Measurements from ENCODE around the gene OSBPL9. TPM values are rescaled to one million over a fixed set of nuclear protein-coding genes. Genes with fewer than 3 reads are reported as not detected.

OSBPL9 gene
- total and polyA plus RNA-seq, 5 donors = 46.1 to 68.8 (median 61.3) TPM

DNA sequence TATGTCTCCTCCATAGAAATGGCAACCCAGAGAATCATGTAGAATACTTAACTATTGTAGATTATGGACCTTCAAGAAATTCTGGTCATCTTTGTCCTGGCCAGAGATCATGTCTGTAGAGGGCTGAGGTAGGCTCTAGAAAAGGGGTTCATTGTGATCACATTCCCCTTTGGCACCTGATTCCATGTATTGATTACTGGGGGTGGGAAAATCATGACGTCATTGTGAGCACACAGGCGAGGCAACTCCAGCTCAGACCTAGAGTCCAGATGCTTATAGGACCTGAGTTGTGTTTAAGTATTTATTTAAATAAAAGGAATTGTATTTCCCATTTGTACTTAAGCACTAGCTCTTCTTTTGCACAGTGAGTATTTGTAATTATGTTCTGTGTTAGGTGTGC is 93.1 kb downstream of the OSBPL9 start:
- DNase-seq (no peak), ATAC-seq (no peak)
- no peaks in the 10 kb centered on the region for H3K9me3 ChIP-seq (ENCODE audit: control insufficient read depth, low read length)
- no peaks in the 10 kb centered on the region for H3K27me3 ChIP-seq (ENCODE audit: control insufficient read depth, insufficient read depth)
- H3K27ac ChIP-seq (ENCODE audit: low read length) = no peak overlapping the region
- no peak overlapping the region for H3K4me3 ChIP-seq (ENCODE audit: low read length)
- 91% methylated on average over 2 of the region's 2 CpGs for WGBS
- intact Hi-C loops (cut with DNase I) = no loop called here
- H3K4me1 ChIP-seq (ENCODE audit: control insufficient read depth, insufficient read depth, low read length) = peaks cover 6% of the 10 kb centered on the region

DNA sequence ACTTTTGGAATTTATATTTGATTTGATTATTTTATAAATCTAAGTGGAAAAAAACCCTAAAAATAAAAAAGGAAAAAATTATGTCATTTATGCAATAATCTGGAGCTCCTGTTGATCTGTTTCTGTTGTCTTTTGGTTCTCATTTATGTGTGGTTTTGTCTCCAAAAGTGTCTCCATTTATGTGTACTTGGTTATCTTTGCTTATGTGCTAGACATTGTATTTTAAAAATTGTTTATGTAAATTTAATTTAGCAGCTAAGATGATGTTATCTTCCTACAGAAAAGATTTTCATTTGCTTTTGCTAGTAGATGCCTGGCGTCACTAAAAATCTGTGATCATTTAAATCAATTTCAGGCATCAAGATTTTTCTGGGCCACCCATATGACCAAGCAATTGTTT is 95.7 kb downstream of the OSBPL9 start:
- Histone ChIP-seq H3K27ac (ENCODE audit: low read length) (no peak overlapping the region), H3K4me3 (ENCODE audit: low read length) (no peak overlapping the region), H3K4me1 (ENCODE audit: control insufficient read depth, insufficient read depth, low read length) (peaks cover 3% of the 10 kb centered on the region), H3K27me3 (ENCODE audit: control insufficient read depth, insufficient read depth) (no peaks in the 10 kb centered on the region), H3K9me3 (ENCODE audit: control insufficient read depth, low read length) (no peaks in the 10 kb centered on the region)
- DNase-seq (no peak), ATAC-seq (no peak)
- intact Hi-C loops (cut with DNase I) = no loop called here
- 99% methylated on average over 1 of the region's 1 CpG for WGBS

DNA sequence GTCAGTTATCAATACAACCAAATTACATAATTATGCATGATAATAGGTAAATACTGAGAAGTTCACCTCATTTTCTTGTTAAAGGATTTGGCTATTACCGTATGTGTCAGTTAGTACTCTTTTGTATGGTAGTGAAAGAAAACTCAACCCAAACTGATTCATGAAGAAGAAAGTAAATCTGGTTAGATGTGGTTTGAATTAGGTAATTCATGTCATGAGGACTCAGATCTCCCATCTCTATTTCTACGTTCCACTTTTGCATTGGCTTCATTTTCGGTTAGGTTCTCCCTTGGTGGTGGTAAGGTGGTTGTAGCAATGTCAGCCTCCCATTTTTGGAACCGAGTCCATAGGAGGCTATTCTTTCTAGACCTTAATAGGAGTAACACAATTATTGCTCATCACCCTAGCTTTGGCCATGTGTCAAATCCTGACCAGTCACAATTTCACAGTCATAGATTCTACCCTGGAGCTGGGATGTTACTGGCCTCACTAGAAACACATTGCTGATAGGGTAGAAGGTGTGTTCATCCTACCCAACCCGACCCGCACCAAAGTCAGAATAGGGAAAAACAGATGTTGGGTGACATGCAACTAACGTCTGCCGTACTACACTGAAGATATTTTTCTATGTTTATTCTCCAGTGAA is 97.6 kb downstream of the OSBPL9 start:
- ATAC-seq (no peak), DNase-seq (no peak)
- no peaks in the 10 kb centered on the region for H3K9me3 ChIP-seq (ENCODE audit: control insufficient read depth, low read length)
- H3K27ac ChIP-seq (ENCODE audit: low read length) = no peak overlapping the region
- 94% methylated on average over 8 of the region's 8 CpGs for WGBS
- no peaks in the 10 kb centered on the region for H3K4me1 ChIP-seq (ENCODE audit: control insufficient read depth, insufficient read depth, low read length)
- no peak overlapping the region for H3K4me3 ChIP-seq (ENCODE audit: low read length)
- intact Hi-C loops (cut with DNase I) = no loop called here
- no peaks in the 10 kb centered on the region for H3K27me3 ChIP-seq (ENCODE audit: control insufficient read depth, insufficient read depth)

DNA sequence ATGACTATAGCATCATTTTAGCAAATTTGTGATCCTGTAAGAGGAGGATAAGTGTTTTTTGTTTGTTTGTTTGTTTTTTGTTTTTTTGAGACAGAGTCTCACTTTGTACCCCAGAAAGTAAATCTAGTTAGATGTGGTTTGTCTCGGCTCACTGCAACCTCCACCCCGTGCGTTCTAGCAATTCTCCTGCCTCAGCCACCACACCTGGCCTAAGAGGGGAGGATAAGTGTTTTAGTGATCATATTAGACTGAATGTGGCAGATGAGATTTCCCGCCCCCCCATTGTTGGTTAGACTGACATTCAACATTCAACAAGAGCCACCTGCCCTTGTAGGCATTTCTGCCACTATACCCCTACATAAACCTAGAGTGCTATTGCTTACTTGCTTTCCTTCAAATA is 98.5 kb downstream of the OSBPL9 start:
- WGBS = 99% methylated on average over 4 of the region's 4 CpGs
- Histone ChIP-seq H3K9me3 (ENCODE audit: control insufficient read depth, low read length) (no peaks in the 10 kb centered on the region), H3K4me3 (ENCODE audit: low read length) (no peak overlapping the region), H3K27ac (ENCODE audit: low read length) (no peak overlapping the region), H3K4me1 (ENCODE audit: control insufficient read depth, insufficient read depth, low read length) (no peaks in the 10 kb centered on the region), H3K27me3 (ENCODE audit: control insufficient read depth, insufficient read depth) (no peaks in the 10 kb centered on the region)
- intact Hi-C loops (cut with DNase I) = no loop called here
- DNase-seq (no peak), ATAC-seq (no peak)

DNA sequence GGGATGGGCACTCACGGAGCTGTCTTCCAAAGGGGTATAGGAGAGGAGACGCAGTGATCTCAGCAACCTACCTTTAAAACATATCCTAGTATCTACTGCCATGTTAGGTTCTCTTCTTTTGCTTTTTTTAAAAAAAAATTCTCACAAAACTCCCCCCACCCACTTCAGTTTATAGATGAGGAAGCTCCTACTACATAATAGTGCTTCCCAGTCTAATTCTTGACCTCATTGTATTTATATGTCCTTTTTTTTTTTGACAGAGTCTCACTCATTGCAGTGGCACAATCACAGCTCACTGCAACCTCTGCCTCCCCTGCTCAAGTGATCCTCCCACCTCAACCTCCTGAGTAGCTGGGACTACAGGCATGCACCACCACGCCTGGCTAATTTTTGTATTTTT is 99.9 kb downstream of the OSBPL9 start:
- intact Hi-C loops (cut with DNase I) = no loop called here
- Histone ChIP-seq H3K4me3 (ENCODE audit: low read length) (no peak overlapping the region), H3K27me3 (ENCODE audit: control insufficient read depth, insufficient read depth) (no peaks in the 10 kb centered on the region), H3K4me1 (ENCODE audit: control insufficient read depth, insufficient read depth, low read length) (no peaks in the 10 kb centered on the region), H3K9me3 (ENCODE audit: control insufficient read depth, low read length) (no peaks in the 10 kb centered on the region), H3K27ac (ENCODE audit: low read length) (no peak overlapping the region)
- WGBS = over 99% methylated on average over 3 of the region's 3 CpGs
- ATAC-seq (no peak), DNase-seq (no peak)

DNA sequence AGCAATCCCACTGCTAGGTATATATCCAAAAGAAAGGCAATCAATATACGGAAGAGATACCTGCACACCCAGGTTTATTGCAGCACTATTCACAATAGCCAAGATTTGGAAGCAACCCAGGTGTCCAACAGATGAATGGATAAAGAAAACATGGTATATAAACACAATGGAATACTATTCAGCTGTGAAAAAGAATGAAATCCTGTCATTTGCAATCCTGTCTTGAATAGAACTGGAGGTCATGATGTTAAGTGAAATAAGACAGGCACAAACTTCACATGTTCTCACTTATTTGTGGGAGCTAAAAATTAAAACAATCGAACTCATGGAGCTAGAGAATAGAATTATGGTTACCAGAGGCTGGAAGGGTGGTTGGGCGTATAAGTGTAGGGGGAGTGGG is 101.0 kb downstream of the OSBPL9 start:
- H3K4me1 ChIP-seq (ENCODE audit: control insufficient read depth, insufficient read depth, low read length) = no peaks in the 10 kb centered on the region
- no peak overlapping the region for H3K27ac ChIP-seq (ENCODE audit: low read length)
- 98% methylated on average over 3 of the region's 3 CpGs for WGBS
- ATAC-seq (no peak), DNase-seq (no peak)
- intact Hi-C loops (cut with DNase I) = no loop called here
- no peaks in the 10 kb centered on the region for H3K27me3 ChIP-seq (ENCODE audit: control insufficient read depth, insufficient read depth)
- H3K4me3 ChIP-seq (ENCODE audit: low read length) = no peak overlapping the region
- no peaks in the 10 kb centered on the region for H3K9me3 ChIP-seq (ENCODE audit: control insufficient read depth, low read length)

DNA sequence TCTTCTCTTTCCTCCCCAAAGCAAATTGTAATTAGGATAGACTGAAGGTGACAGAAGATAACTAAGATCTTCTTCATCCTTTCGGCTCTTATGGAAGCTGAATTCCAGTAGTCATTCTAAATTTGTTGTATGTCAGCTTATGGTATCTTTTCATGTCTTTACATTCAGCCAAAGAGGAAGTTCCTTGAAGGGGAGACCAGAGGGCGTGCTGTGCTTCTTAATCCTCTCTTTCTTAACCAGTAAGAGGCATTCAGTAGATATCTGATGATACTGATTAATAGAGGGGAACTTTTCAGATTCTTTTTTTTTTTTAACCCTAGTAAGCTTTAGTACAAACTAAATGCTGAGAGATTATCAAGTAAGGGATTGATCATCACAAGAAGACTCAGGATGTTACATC is 102.3 kb downstream of the OSBPL9 start:
- H3K27ac ChIP-seq (ENCODE audit: low read length) = no peak overlapping the region
- intact Hi-C loops (cut with DNase I) = no loop called here
- no peaks in the 10 kb centered on the region for H3K27me3 ChIP-seq (ENCODE audit: control insufficient read depth, insufficient read depth)
- H3K4me3 ChIP-seq (ENCODE audit: low read length) = no peak overlapping the region
- DNase-seq (no peak), ATAC-seq (no peak)
- H3K9me3 ChIP-seq (ENCODE audit: control insufficient read depth, low read length) = no peaks in the 10 kb centered on the region
- no peaks in the 10 kb centered on the region for H3K4me1 ChIP-seq (ENCODE audit: control insufficient read depth, insufficient read depth, low read length)
- WGBS = 83% methylated on average over 2 of the region's 2 CpGs

DNA sequence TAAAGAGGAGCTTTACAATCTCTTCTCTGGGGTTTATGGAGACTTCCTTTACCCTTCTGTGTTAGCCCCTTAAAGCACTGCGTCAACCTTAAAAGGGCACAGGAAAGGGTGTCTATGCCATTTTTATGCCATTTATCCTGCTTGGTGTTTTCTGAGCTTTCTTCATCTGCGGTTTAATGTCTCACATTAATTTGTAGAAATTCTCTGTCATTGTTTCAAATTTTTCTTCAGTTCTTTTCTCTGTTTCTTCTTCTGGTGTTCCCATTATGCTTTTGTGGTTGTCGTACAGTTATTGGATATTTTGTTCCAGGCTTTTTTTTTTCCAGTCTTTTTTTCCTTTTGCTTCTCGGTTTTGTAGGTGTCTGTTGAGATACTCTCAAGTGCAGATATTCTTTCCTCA is 107.9 kb downstream of the OSBPL9 start:
- no peaks in the 10 kb centered on the region for H3K4me1 ChIP-seq (ENCODE audit: control insufficient read depth, insufficient read depth, low read length)
- H3K27ac ChIP-seq (ENCODE audit: low read length) = no peak overlapping the region
- ATAC-seq (no peak), DNase-seq (no peak)
- WGBS = 94% methylated on average over 4 of the region's 4 CpGs
- no peaks in the 10 kb centered on the region for H3K9me3 ChIP-seq (ENCODE audit: control insufficient read depth, low read length)
- no peaks in the 10 kb centered on the region for H3K27me3 ChIP-seq (ENCODE audit: control insufficient read depth, insufficient read depth)
- no peak overlapping the region for H3K4me3 ChIP-seq (ENCODE audit: low read length)
- intact Hi-C loops (cut with DNase I) = no loop called here

DNA sequence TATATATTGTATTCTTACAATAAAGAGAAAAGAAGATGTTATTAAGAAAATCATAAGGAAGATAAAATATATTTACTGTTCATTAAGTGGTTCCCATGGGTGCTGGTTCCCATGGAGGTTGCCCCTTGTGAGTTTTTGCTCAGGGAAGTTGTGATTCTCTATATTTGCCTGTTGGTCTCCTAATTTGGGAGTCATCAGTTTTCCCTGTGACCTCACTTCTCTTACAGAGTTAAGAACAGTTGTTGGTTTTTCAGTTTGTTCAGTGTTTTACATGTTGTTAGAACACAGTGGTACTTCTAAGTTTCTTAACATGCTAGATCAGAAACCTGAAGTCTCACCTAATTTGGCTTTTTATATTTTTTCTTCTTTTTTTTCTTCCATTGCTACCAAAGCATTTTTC is 109.2 kb downstream of the OSBPL9 start:
- Histone ChIP-seq H3K4me3 (ENCODE audit: low read length) (no peak overlapping the region), H3K9me3 (ENCODE audit: control insufficient read depth, low read length) (no peaks in the 10 kb centered on the region), H3K27me3 (ENCODE audit: control insufficient read depth, insufficient read depth) (no peaks in the 10 kb centered on the region), H3K4me1 (ENCODE audit: control insufficient read depth, insufficient read depth, low read length) (no peaks in the 10 kb centered on the region), H3K27ac (ENCODE audit: low read length) (no peak overlapping the region)
- DNase-seq (no peak), ATAC-seq (no peak)
- intact Hi-C loops (cut with DNase I) = no loop called here

DNA sequence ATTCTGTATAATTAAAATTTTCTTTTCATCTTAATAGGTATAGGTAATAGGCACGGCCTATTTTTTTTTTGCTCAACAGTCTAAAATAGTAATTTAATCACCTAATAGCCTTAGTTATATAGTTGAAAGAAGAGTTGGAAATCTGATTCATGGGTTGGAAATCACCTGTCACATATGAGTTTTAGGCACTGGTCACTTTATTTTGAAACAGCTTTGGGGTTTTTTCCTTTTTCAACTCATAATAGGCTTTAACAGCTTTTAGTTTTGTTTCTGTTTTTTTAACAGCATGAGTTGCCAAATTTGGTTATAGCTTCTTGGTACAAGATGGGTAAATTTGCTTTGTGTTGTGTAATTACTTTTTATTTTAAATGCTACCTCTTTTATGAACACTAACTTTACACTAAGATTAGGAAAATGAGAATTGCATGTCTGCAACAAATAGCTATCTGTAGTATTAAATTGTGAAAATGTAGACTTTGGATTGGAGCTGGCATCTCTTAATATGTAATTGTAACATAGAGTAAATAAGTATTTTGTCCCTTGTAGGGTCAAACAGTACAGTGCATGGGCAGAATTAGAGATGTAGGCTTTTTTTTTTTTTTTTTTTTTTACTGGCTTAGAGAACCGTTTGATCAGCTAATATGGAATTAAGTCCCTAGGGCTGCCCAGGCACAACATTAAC is 109.8 kb downstream of the OSBPL9 start:
- DNase-seq (no peak), ATAC-seq (no peak)
- no peaks in the 10 kb centered on the region for H3K27me3 ChIP-seq (ENCODE audit: control insufficient read depth, insufficient read depth)
- WGBS = 77% methylated on average over 2 of the region's 2 CpGs
- no peaks in the 10 kb centered on the region for H3K4me1 ChIP-seq (ENCODE audit: control insufficient read depth, insufficient read depth, low read length)
- intact Hi-C loops (cut with DNase I) = no loop called here
- no peaks in the 10 kb centered on the region for H3K9me3 ChIP-seq (ENCODE audit: control insufficient read depth, low read length)
- H3K27ac ChIP-seq (ENCODE audit: low read length) = no peak overlapping the region
- no peak overlapping the region for H3K4me3 ChIP-seq (ENCODE audit: low read length)

DNA sequence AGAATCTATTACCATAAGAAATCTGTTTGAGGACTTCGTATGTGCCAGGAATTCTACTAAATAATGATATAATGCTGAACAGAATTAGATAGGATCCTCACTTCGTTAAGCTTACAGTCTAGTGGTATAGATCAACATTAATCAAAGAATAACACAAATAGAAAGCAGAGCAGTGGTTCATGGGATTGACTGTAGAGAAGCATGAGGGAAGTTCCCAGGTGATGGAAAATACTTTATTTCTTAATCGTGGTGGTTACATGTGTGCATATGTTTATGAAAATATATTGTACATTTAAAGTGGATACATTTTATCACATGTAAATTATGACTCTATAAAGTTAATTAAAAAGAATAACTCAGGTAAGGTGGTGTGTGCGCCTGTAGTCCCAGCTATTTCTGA is 110.5 kb downstream of the OSBPL9 start:
- intact Hi-C loops (cut with DNase I) = no loop called here
- ATAC-seq (no peak), DNase-seq (no peak)
- whole genome bisulfite sequencing = 88% methylated on average over 4 of the region's 4 CpGs
- Histone ChIP-seq H3K9me3 (ENCODE audit: control insufficient read depth, low read length) (no peaks in the 10 kb centered on the region), H3K27ac (ENCODE audit: low read length) (no peak overlapping the region), H3K4me1 (ENCODE audit: control insufficient read depth, insufficient read depth, low read length) (no peaks in the 10 kb centered on the region), H3K4me3 (ENCODE audit: low read length) (no peak overlapping the region), H3K27me3 (ENCODE audit: control insufficient read depth, insufficient read depth) (no peaks in the 10 kb centered on the region)
